ENCODE measurements around the gene ST6GALNAC3.

ST6GALNAC3 gene

GRCh38 chr1:76189310-76189709 lies 114.8 kb downstream of the ST6GALNAC3 start:
- Histone ChIP-seq H3K4me3 (ENCODE audit: low read depth, low read length) (no peak overlapping the region), H3K27me3 (replicated peaks) (no peaks in the 10 kb centered on the region), H3K27ac (no peak overlapping the region), H3K36me3 (replicated peaks) (no peaks in the 10 kb centered on the region)
- no peak for TF ChIP-seq CTCF (IDR thresholded peaks at IDR 0.05; ENCODE audit: low read depth, low read length, missing control alignments)
- in situ Hi-C loops (cut with HindIII; ENCODE audit: low pct_ligation_motif_present, low sequenced_read_pairs), result no loop called here
- DNase-seq, result no peak

- in situ Hi-C loops (cut with HindIII; ENCODE audit: low pct_ligation_motif_present, low sequenced_read_pairs), result no loop called here
Observed at GRCh38 chr1:76190749-76191424, 116.3 kb downstream of the ST6GALNAC3 start.

GRCh38 chr1:76191561-76191960 lies 117.0 kb downstream of the ST6GALNAC3 start:
- Histone ChIP-seq H3K4me3 (ENCODE audit: low read depth, low read length) (no peak overlapping the region), H3K27me3 (replicated peaks) (no peaks in the 10 kb centered on the region), H3K36me3 (replicated peaks) (no peaks in the 10 kb centered on the region), H3K27ac (no peak overlapping the region)
- TF ChIP-seq CTCF (IDR thresholded peaks at IDR 0.05; ENCODE audit: low read depth, low read length, missing control alignments), result no peak
- no peak for DNase-seq
- in situ Hi-C loops (cut with HindIII; ENCODE audit: low pct_ligation_motif_present, low sequenced_read_pairs), result no loop called here

More at GRCh38 chr1:76190749-76191424, 116.3 kb downstream of the ST6GALNAC3 start:
- Histone ChIP-seq H3K27me3 (replicated peaks) (no peaks in the 10 kb centered on the region), H3K27ac (no peak overlapping the region), H3K4me3 (ENCODE audit: low read depth, low read length) (no peak overlapping the region), H3K36me3 (replicated peaks) (no peaks in the 10 kb centered on the region)
- TF ChIP-seq CTCF (IDR thresholded peaks at IDR 0.05; ENCODE audit: low read depth, low read length, missing control alignments), result no peak
- no peak for DNase-seq

GRCh38 chr1:76198452-76198851 lies 123.9 kb downstream of the ST6GALNAC3 start:
- DNase-seq, result peak; percentile 5
- no peaks in the 10 kb centered on the region for H3K27me3 ChIP-seq (replicated peaks)
- no peak for TF ChIP-seq CTCF (IDR thresholded peaks at IDR 0.05; ENCODE audit: low read depth, low read length, missing control alignments)
- H3K27ac ChIP-seq, result no peak overlapping the region
- no peak overlapping the region for H3K4me3 ChIP-seq (ENCODE audit: low read depth, low read length)
- in situ Hi-C loops (cut with HindIII; ENCODE audit: low pct_ligation_motif_present, low sequenced_read_pairs), result no loop called here
- no peaks in the 10 kb centered on the region for H3K36me3 ChIP-seq (replicated peaks)

GRCh38 chr1:76202670-76203069 lies 128.1 kb downstream of the ST6GALNAC3 start:
- in situ Hi-C loops (cut with HindIII; ENCODE audit: low pct_ligation_motif_present, low sequenced_read_pairs), result no loop called here
- H3K36me3 ChIP-seq (replicated peaks), result no peaks in the 10 kb centered on the region
- TF ChIP-seq CTCF (IDR thresholded peaks at IDR 0.05; ENCODE audit: low read depth, low read length, missing control alignments), result no peak

GRCh38 chr1:76203127-76203526 lies 128.6 kb downstream of the ST6GALNAC3 start:
- in situ Hi-C loops (cut with HindIII; ENCODE audit: low pct_ligation_motif_present, low sequenced_read_pairs), result no loop called here
- Histone ChIP-seq H3K27ac (no peak overlapping the region), H3K27me3 (replicated peaks) (no peaks in the 10 kb centered on the region), H3K36me3 (replicated peaks) (no peaks in the 10 kb centered on the region), H3K4me3 (ENCODE audit: low read depth, low read length) (no peak overlapping the region)
- no peak for TF ChIP-seq CTCF (IDR thresholded peaks at IDR 0.05; ENCODE audit: low read depth, low read length, missing control alignments)
- no peak for DNase-seq

More at GRCh38 chr1:76202670-76203069, 128.1 kb downstream of the ST6GALNAC3 start:
- Histone ChIP-seq H3K27me3 (replicated peaks) (no peaks in the 10 kb centered on the region), H3K27ac (no peak overlapping the region), H3K4me3 (ENCODE audit: low read depth, low read length) (no peak overlapping the region)
- DNase-seq, result no peak
